Ectodermal cell (in vitro differentiated cells): ENCODE measurements around the gene POLR2A. TPM values are rescaled to one million over a fixed set of nuclear protein-coding genes. Genes with fewer than 3 reads are reported as not detected.

ENCODE experiments used
- H3K27ac ChIP-seq: 2 replicates; pipeline ENCODE4 v1.7.0; 2013; ENCODE audit warnings: mild to moderate bottlenecking, low read depth, low read length; ENCODE audit not compliant: insufficient read depth, poor library complexity, severe bottlenecking
- H3K27me3 ChIP-seq: 2 replicates; pipeline ENCODE4 v1.7.0; 2013; ENCODE audit warnings: mild to moderate bottlenecking, low read length; ENCODE audit not compliant: insufficient read depth, control insufficient read depth, poor library complexity, severe bottlenecking
- H3K36me3 ChIP-seq: one replicate; pipeline ENCODE4 v1.7.0; 2013; ENCODE audit warnings: low read length; ENCODE audit not compliant: control insufficient read depth, insufficient read depth
- H3K4me1 ChIP-seq: one replicate; pipeline ENCODE4 v1.7.0; 2013; ENCODE audit warnings: low read length; ENCODE audit not compliant: control insufficient read depth, insufficient read depth
- H3K4me3 ChIP-seq: 2 replicates; pipeline ENCODE4 v1.7.0; 2013; ENCODE audit warnings: low read depth, low read length, control low read depth; ENCODE audit not compliant: insufficient read depth
- H3K9me3 ChIP-seq: 2 replicates; pipeline ENCODE4 v1.7.0; 2013; ENCODE audit warnings: mild to moderate bottlenecking, low read length, moderate library complexity; ENCODE audit not compliant: control insufficient read depth
- WGBS, 2 experiments: methylation state at CpG; one replicate each; pipeline ENCODE4 v1.1.7; 2013; ENCODE audit warnings: missing lambda C conversion rate in 2 of 2; 5-methylcytosine and 5-hydroxymethylcytosine counted together
- polyA plus RNA-seq, 4 experiments: library from polyadenylated mRNA; stranded (reverse); fragments of 50-300 nt; gene quantifications; one replicate each; pipeline ENCODE4 v1.2.3, GENCODE V29; 2013

POLR2A gene
- 121 TPM for polyA plus RNA-seq (2013, experiment 1 of 4)
- polyA plus RNA-seq (2013, experiment 2 of 4), result 137 TPM
- 94.1 TPM for polyA plus RNA-seq (2013, experiment 3 of 4)
- 105 TPM for polyA plus RNA-seq (2013, experiment 4 of 4)

- peak within 1 kb of the TSS; percentile 99 for H3K27ac ChIP-seq
- peaks cover 35% of the 10 kb centered on the region for H3K4me1 ChIP-seq
- 0% methylated on average over 64 of the region's 64 CpGs for WGBS, 2 experiments
- no peaks in the 10 kb centered on the region for H3K36me3 ChIP-seq
- peak within 1 kb of the TSS; percentile 62 for H3K4me3 ChIP-seq
- no peaks in the 10 kb centered on the region for H3K9me3 ChIP-seq
- no peaks in the 10 kb centered on the region for H3K27me3 ChIP-seq
These were observed at the start of gene POLR2A for GRCh38 chr17:7484067-7484918. TSS of gene POLR2A (plus strand) at chr17:7484366.

DNA sequence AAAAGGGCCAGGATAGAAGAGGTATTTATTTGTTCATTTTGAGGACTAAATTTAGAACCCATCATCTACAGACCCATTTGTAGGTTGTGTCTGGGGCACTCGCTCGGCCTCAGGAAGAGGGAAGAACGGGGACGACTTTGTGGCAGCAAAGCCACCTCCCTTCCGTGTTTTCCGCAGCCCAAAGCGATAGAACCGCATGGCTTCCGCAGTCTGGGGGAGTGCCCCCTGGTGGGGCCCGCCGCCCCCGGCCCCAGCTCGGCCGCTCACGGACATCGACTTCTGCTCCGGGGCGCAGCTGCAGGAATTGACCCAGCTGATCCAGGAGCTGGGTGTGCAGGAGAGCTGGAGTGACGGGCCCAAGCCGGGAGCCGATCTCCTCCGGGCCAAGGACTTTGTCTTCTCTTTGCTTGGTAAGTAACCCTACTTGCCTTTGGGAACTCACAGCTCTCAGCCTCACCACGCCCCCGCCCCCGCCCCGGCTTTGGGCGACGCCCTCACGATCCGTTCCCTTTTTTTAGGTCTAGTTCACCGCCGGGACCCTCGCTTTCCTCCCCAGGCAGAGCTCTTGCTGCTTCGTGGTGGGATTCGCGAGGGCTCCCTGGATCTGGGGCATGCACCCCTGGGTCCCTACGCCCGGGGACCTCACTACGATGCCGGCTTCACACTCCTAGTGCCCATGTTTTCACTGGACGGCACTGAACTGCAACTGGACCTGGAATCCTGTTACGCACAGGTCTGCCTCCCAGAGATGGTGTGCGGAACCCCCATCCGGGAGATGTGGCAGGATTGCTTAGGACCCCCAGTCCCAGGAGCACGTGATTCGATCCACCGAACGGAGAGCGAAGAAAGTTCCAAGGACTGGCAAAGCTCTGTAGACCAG lies 48.2 kb upstream of the POLR2A start:
- H3K27me3 ChIP-seq, result peaks cover 48% of the 10 kb centered on the region
- H3K4me3 ChIP-seq, result peak overlapping the region; percentile 57
- no peaks in the 10 kb centered on the region for H3K9me3 ChIP-seq
- peaks cover 16% of the 10 kb centered on the region for H3K4me1 ChIP-seq
- H3K36me3 ChIP-seq, result no peaks in the 10 kb centered on the region
- H3K27ac ChIP-seq, result no peak overlapping the region
- WGBS, 2 experiments, result 5% methylated on average over 49 of the region's 49 CpGs

- Histone ChIP-seq H3K4me3 (peak overlapping the region; percentile 41), H3K36me3 (no peaks in the 10 kb centered on the region), H3K27me3 (peaks cover 55% of the 10 kb centered on the region), H3K4me1 (peaks cover 22% of the 10 kb centered on the region), H3K9me3 (no peaks in the 10 kb centered on the region), H3K27ac (no peak overlapping the region)
- WGBS, 2 experiments, result 2 to 3% methylated on average over 92 of the region's 92 CpGs
These were observed 47.4 kb upstream of the POLR2A start for GRCh38 chr17:7436556-7437368.

DNA sequence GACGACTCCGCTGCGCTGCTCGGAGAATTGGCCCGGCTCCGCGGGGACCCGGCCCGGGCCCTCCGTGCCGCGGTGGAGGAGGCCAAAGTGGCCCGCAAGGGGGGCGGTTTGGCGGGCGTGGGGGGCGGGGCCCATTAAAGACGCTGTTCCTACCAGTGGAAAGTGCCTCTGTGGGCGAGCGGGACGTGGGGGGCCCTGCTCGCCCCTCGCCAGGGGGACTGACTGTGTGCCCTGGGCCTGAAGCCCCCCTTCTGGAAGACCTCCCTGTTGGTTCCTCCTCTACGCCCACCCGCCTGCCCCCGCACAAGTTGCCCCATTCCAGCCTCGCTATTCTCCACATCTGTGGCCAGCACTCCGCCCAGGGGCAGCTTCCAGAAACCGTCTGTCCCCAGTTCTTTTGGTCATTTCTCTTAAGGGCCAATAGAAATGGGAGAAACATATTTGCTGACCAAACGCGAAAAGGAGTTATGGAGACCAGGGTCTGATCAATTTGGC lies 46.8 kb upstream of the POLR2A start:
- Histone ChIP-seq H3K4me3 (peak overlapping the region; percentile 41), H3K4me1 (peaks cover 22% of the 10 kb centered on the region), H3K27me3 (peaks cover 59% of the 10 kb centered on the region), H3K27ac (no peak overlapping the region), H3K36me3 (no peaks in the 10 kb centered on the region), H3K9me3 (no peaks in the 10 kb centered on the region)
- WGBS, 2 experiments, result 8 to 10% methylated on average over 31 of the region's 31 CpGs

- peak overlapping the region; percentile 41 for H3K4me3 ChIP-seq
- H3K27me3 ChIP-seq, result peaks cover 61% of the 10 kb centered on the region
These were observed 46.1 kb upstream of the POLR2A start for GRCh38 chr17:7437950-7438614.

DNA sequence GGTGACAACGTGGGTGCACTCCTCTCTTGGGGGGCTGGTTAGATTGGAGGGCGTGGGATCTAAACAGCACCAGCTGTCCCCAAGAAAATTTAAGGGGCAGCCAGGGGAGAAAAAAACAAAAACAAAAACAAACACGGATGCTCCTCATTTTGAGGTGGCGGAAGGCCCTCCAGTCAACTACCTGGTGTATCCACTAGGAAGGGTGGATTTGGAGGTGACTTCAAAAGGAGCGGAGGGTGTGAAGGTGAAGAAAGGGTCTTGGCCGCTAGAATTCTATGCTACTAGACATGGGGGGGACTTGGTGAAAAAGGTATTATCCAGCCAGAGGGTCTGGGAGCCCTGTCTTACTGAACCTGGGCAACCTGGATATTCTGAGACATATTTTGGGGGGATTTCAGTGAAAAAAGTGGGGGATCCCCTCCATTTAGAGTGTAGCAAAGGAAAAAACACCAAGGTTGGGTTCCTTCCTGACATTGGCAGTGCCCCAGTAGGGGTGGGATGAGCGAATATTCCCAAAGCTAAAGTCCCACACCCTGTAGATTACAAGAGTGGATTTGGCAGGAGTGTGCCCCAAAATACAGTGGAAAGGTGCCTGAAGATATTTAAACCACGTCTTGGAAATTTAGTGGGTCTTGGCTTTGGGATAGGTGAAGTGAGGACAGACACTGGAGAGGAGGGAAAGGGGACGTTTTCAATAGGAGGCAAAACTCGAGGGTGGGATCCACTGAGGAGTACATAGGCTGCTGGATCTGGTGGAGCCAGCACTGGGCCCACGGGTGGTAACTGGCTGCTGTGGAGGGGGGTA lies 45.3 kb upstream of the POLR2A start:
- WGBS, 2 experiments, result 28 to 31% methylated on average over 11 of the region's 11 CpGs
- H3K9me3 ChIP-seq, result no peaks in the 10 kb centered on the region
- H3K36me3 ChIP-seq, result no peaks in the 10 kb centered on the region
- H3K4me1 ChIP-seq, result peaks cover 22% of the 10 kb centered on the region
- peak overlapping the region; percentile 41 for H3K4me3 ChIP-seq
- no peak overlapping the region for H3K27ac ChIP-seq
- peaks cover 62% of the 10 kb centered on the region for H3K27me3 ChIP-seq

More at GRCh38 chr17:7437950-7438614, 46.1 kb upstream of the POLR2A start:
- no peaks in the 10 kb centered on the region for H3K36me3 ChIP-seq
- no peak overlapping the region for H3K27ac ChIP-seq
- no peaks in the 10 kb centered on the region for H3K9me3 ChIP-seq
- 2% methylated on average over 48 of the region's 48 CpGs for WGBS, 2 experiments
- peaks cover 22% of the 10 kb centered on the region for H3K4me1 ChIP-seq

DNA sequence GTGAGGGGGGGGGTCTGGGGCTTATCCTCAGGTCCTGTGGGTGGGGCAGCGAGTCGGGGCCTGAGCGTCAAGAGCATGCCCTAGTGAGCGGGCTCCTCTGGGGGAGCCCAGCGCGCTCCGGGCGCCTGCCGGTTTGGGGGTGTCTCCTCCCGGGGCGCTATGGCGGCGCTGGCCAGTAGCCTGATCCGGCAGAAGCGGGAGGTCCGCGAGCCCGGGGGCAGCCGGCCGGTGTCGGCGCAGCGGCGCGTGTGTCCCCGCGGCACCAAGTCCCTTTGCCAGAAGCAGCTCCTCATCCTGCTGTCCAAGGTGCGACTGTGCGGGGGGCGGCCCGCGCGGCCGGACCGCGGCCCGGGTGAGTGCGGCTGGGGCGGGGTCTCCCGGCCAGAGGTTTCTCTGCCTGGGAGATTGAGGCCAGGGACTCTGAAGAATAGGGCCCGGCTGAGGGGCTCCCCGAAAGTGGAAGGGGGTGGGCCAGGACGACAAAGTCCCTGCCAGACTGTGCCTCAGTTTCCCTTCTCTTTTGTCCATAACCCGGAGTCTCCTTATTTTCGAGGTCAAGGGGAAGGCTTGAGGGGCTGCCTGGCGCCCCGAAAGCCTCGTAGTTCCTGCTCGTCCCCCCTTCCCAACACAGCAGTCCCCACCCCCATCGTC lies 44.6 kb upstream of the POLR2A start, which contains the start of gene FGF11:
Gene FGF11 (plus strand): TSS at position 51 of the 651 bp plus-strand sequence. CDS start 109 bp downstream, at position 160.
- peaks cover 27% of the 10 kb centered on the region for H3K4me1 ChIP-seq
- 1 to 2% methylated on average over 50 of the region's 50 CpGs for WGBS, 2 experiments
- no peaks in the 10 kb centered on the region for H3K36me3 ChIP-seq
- peak within 1 kb of the TSS; percentile 74 for H3K4me3 ChIP-seq
- peaks cover 69% of the 10 kb centered on the region for H3K27me3 ChIP-seq
- peak within 1 kb of the TSS; percentile 79 for H3K27ac ChIP-seq
- H3K9me3 ChIP-seq, result no peaks in the 10 kb centered on the region

- 0% methylated on average over 46 of the region's 46 CpGs for WGBS, 2 experiments
- Histone ChIP-seq H3K4me3 (peak overlapping the region; percentile 74), H3K27me3 (peaks cover 68% of the 10 kb centered on the region), H3K36me3 (no peaks in the 10 kb centered on the region), H3K9me3 (no peaks in the 10 kb centered on the region), H3K4me1 (peaks cover 27% of the 10 kb centered on the region), H3K27ac (peak overlapping the region; percentile 79)
These were observed 43.9 kb upstream of the POLR2A start for GRCh38 chr17:7440113-7440833.
